HepG2 (cell line): ENCODE data around the gene TBC1D25. TPM values are rescaled to one million over a fixed set of nuclear protein-coding genes. Genes with fewer than 3 reads are reported as not detected.
A peak's percentile ranks its signal among the peaks of the same experiment; 100 is the strongest.

Experiments
- ATAC-seq: fragments of 200-7000 bp; cut with Tn5 transposase; 3 replicates; pipeline ENCODE4 v1.9.1; 2020; ENCODE audit warnings: mild to moderate bottlenecking, moderate library complexity
- BruUV-seq: library from RNA; stranded (reverse); fragments of 400-500 nt; replicated peaks from 2 replicates; lab custom pipeline; 2021; lab: Mats Ljungman, UMichigan
- CTCF ChIA-PET: fragments of 300-600 bp; formaldehyde crosslinking; extraction: SDS; loops from one replicate; lab custom pipeline; 2021; ENCODE audit warnings: low total read pairs, inconsistent platforms, low intra/inter-chr PET ratio; lab: Yijun Ruan, JAX
- POLR2A ChIA-PET: fragments of 350-600 bp; sonication (Branson Sonifier 250); formaldehyde crosslinking; loops from one replicate; lab custom pipeline; 2020; ENCODE audit warnings: antibody characterized with exemption, inconsistent platforms; lab: Yijun Ruan, JAX
- DNase-seq: peaks from one replicate; pipeline ENCODE4 v3.0.0-alpha.2; 2015; ENCODE audit warnings: low spot score
- FAIRE-seq: peaks from 3 replicates; lab custom pipeline; 2011; peaks lifted over from hg19 to GRCh38; lab: Jason Lieb, UNC
- H2AFZ ChIP-seq: one replicate; pipeline ENCODE4 v1.6.1; 2011; ENCODE audit warnings: low read length, inconsistent platforms
- H3K27ac ChIP-seq: fragments of 300-600 bp; 3 replicates; pipeline ENCODE4 v1.8.0; 2011; ENCODE audit warnings: mixed run types, mild to moderate bottlenecking, mixed read lengths, low read length, inconsistent platforms; ENCODE audit not compliant: insufficient read depth; ENCODE audit errors: extremely low read length
- H3K27me3 ChIP-seq, 2 experiments: fragments of 200-600 bp in 1 of 2; 2 replicates in 1 of 2; 3 replicates in 1 of 2; pipeline versions ENCODE4 v1.6.0 to v1.8.0; 2011; ENCODE audit warnings: low read length in 2 of 2, mild to moderate bottlenecking in 2 of 2, moderate library complexity in 2 of 2, inconsistent platforms in 1 of 2; ENCODE audit not compliant: insufficient read depth in 2 of 2, control insufficient read depth in 1 of 2
- H3K36me3 ChIP-seq, 2 experiments: fragments of 200-600 bp in 1 of 2; replicated peaks in 1 of 2; 2 replicates in 1 of 2; 3 replicates in 1 of 2; pipeline versions ENCODE4 v1.5.1 to v1.8.0; 2011; ENCODE audit warnings: low read length in 2 of 2, inconsistent platforms in 1 of 2; ENCODE audit not compliant: insufficient read depth in 2 of 2, control insufficient read depth in 1 of 2
- H3K4me1 ChIP-seq: 2 replicates; pipeline ENCODE4 v1.5.1; 2012; ENCODE audit warnings: low read length, inconsistent platforms; ENCODE audit not compliant: insufficient read depth
- H3K4me2 ChIP-seq: 2 replicates; pipeline ENCODE4 v1.6.0; 2011; ENCODE audit warnings: low read depth, low read length, inconsistent platforms
- H3K4me3 ChIP-seq, 3 experiments: fragments of 200-600 bp in 1 of 3; sonication (generic), shearing (Covaris generic) in 1 of 3; replicated peaks in 1 of 3; 2 replicates each; pipeline ENCODE4 v1.5.1; 2011 to 2016; ENCODE audit warnings: low read length in 3 of 3, inconsistent platforms in 2 of 3, low read depth in 2 of 3, mild to moderate bottlenecking in 2 of 3, control low read depth in 1 of 3, mixed read lengths in 1 of 3; ENCODE audit not compliant: insufficient read depth in 1 of 3
- H3K79me2 ChIP-seq: one replicate; pipeline ENCODE4 v1.6.1; 2011; ENCODE audit warnings: low read length, inconsistent platforms; ENCODE audit not compliant: insufficient read depth
- H3K9ac ChIP-seq: 2 replicates; pipeline ENCODE4 v1.6.0; 2011; ENCODE audit warnings: mild to moderate bottlenecking, low read depth, low read length, inconsistent platforms; ENCODE audit not compliant: insufficient read depth
- H3K9me3 ChIP-seq: 2 replicates; pipeline ENCODE4 v1.5.1; 2012; ENCODE audit warnings: mild to moderate bottlenecking, low read length
- H4K20me1 ChIP-seq: 2 replicates; pipeline ENCODE4 v1.6.0; 2011; ENCODE audit warnings: inconsistent platforms, mild to moderate bottlenecking, low read length, moderate library complexity; ENCODE audit not compliant: insufficient read depth
- CEBPB ChIP-seq: IDR thresholded peaks from 2 replicates; pipeline ENCODE4 v1.6.1; 2011; ENCODE audit warnings: low read depth, low read length, improper control_type of control experiment, borderline replicate concordance
- FOXK1 ChIP-seq: sonication (generic); formaldehyde crosslinking; IDR thresholded peaks from 2 replicates; pipeline ENCODE4 v1.4.0; 2020; ENCODE audit warnings: low read depth, missing genetic modification reagents, borderline replicate concordance
- HNF4A ChIP-seq: sonication (generic); formaldehyde crosslinking; IDR thresholded peaks from 2 replicates; pipeline ENCODE4 v1.4.0; 2020; ENCODE audit warnings: missing genetic modification reagents
- POLR2AphosphoS2 ChIP-seq: IDR thresholded peaks from 2 replicates; pipeline ENCODE4 v1.6.1; 2011; ENCODE audit warnings: low read depth, low read length, improper control_type of control experiment
- REPIN1 ChIP-seq: sonication (generic); formaldehyde crosslinking; IDR thresholded peaks from 2 replicates; pipeline ENCODE4 v1.8.0; 2022; ENCODE audit warnings: missing genetic modification reagents, low read depth, mild to moderate bottlenecking, borderline replicate concordance
- YEATS2 ChIP-seq: sonication (generic); formaldehyde crosslinking; IDR thresholded peaks from 2 replicates; pipeline ENCODE4 v1.4.0; 2020; ENCODE audit warnings: missing genetic modification reagents, borderline replicate concordance
- ZMYM2 ChIP-seq: sonication (generic); formaldehyde crosslinking; IDR thresholded peaks from 2 replicates; pipeline ENCODE4 v1.8.0; 2022; ENCODE audit warnings: mild to moderate bottlenecking, missing genetic modification reagents
- ZMYM3 ChIP-seq: sonication (generic); formaldehyde crosslinking; IDR thresholded peaks from 2 replicates; pipeline ENCODE4 v1.5.1; 2020; ENCODE audit warnings: mild to moderate bottlenecking, missing genetic modification reagents
- WGBS: methylation state at CpG from one replicate; pipeline ENCODE4 v1.1.6; 2017; ENCODE audit warnings: low lambda C conversion rate; 5-methylcytosine and 5-hydroxymethylcytosine counted together
- in situ Hi-C: cut with HindIII; loops from 2 replicates; pipeline ENCODE4 v1.10.0; 2017; ENCODE audit warnings: low pct_unique_long_range_greater_than_20kb; ENCODE audit not compliant: extremely low pct_ligation_motif_present
- intact Hi-C: fragments of 100-400 bp; cut with micrococcal nuclease; formaldehyde crosslinking; loops from one replicate; pipeline ENCODE4 v1.10.0; 2022; ENCODE audit not compliant: unreplicated experiment
- polyA plus RNA-seq, 8 experiments: library from polyadenylated mRNA; depleted of rRNA in 3 of 8; stranded (reverse) in 7 of 8; unstranded in 1 of 8; fragments of >200 nt; fragmentation: Illumina TruSeq in 4 of 8; extraction: Trizol in 4 of 8; gene quantifications; 2 replicates each; pipeline versions ENCODE4 v1.2.1 to v1.2.3, GENCODE V29; 2011 to 2016; ENCODE audit warnings: low read depth in 4 of 8, missing spikeins in 1 of 8, mixed read lengths in 1 of 8; ENCODE audit not compliant: insufficient read depth in 1 of 8
- total RNA-seq, 5 experiments: library from RNA; depleted of rRNA; stranded (reverse); fragments of >200 nt; fragmentation: Illumina TruSeq; extraction: Trizol; gene quantifications; 2 replicates each; pipeline ENCODE4 v1.2.3, GENCODE V29; 2016; ENCODE audit warnings: low read depth in 1 of 5
- TF ChIP-seq, protein P1 (sequence below): sonication (generic); formaldehyde crosslinking; IDR thresholded peaks from 2 replicates; pipeline ENCODE4 v1.4.0; 2020; ENCODE audit warnings: missing genetic modification reagents
- TF ChIP-seq, protein P2 (sequence below): sonication (generic); formaldehyde crosslinking; IDR thresholded peaks from 2 replicates; pipeline ENCODE4 v1.5.1; 2020; ENCODE audit warnings: mild to moderate bottlenecking, missing genetic modification reagents, moderate library complexity

The TBC1D25 gene
- total and polyA plus RNA-seq, 2 of the 13 experiments (the other 11 are each of a cell fraction or from before 2014, with no cell fraction given): 3.5 to 4.7 TPM

GRCh38 chrX:48514868-48515460 lies 24.6 kb upstream of the TBC1D25 start:
- H4K20me1 ChIP-seq: no peaks in the 10 kb centered on the region
- H3K79me2 ChIP-seq: no peaks in the 10 kb centered on the region
- WGBS: 69% methylated on average over 7 of the region's 9 CpGs
- ChIA-PET CTCF (no interaction called here), POLR2A (no interaction called here)
- no peaks in the 10 kb centered on the region for H3K36me3 ChIP-seq
- in situ Hi-C loops: no loop called here
- no peak for TF ChIP-seq POLR2AphosphoS2
- TF ChIP-seq HNF4A: 0 out of 2 replicates have a peak, but pooled peaks have one; percentile 3
- TF ChIP-seq ZMYM2: no peak
- no peak for TF ChIP-seq YEATS2
- TF ChIP-seq ZMYM3 (CRISPR knock-in tag): peak; percentile 67
- TF ChIP-seq REPIN1: no peak
- TF ChIP-seq, protein P1, sequence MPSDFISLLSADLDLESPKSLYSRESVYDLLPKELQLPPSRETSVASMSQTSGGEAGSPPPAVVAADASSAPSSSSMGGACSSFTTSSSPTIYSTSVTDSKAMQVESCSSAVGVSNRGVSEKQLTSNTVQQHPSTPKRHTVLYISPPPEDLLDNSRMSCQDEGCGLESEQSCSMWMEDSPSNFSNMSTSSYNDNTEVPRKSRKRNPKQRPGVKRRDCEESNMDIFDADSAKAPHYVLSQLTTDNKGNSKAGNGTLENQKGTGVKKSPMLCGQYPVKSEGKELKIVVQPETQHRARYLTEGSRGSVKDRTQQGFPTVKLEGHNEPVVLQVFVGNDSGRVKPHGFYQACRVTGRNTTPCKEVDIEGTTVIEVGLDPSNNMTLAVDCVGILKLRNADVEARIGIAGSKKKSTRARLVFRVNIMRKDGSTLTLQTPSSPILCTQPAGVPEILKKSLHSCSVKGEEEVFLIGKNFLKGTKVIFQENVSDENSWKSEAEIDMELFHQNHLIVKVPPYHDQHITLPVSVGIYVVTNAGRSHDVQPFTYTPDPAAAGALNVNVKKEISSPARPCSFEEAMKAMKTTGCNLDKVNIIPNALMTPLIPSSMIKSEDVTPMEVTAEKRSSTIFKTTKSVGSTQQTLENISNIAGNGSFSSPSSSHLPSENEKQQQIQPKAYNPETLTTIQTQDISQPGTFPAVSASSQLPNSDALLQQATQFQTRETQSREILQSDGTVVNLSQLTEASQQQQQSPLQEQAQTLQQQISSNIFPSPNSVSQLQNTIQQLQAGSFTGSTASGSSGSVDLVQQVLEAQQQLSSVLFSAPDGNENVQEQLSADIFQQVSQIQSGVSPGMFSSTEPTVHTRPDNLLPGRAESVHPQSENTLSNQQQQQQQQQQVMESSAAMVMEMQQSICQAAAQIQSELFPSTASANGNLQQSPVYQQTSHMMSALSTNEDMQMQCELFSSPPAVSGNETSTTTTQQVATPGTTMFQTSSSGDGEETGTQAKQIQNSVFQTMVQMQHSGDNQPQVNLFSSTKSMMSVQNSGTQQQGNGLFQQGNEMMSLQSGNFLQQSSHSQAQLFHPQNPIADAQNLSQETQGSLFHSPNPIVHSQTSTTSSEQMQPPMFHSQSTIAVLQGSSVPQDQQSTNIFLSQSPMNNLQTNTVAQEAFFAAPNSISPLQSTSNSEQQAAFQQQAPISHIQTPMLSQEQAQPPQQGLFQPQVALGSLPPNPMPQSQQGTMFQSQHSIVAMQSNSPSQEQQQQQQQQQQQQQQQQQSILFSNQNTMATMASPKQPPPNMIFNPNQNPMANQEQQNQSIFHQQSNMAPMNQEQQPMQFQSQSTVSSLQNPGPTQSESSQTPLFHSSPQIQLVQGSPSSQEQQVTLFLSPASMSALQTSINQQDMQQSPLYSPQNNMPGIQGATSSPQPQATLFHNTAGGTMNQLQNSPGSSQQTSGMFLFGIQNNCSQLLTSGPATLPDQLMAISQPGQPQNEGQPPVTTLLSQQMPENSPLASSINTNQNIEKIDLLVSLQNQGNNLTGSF: no peak
- TF ChIP-seq, protein P2, sequence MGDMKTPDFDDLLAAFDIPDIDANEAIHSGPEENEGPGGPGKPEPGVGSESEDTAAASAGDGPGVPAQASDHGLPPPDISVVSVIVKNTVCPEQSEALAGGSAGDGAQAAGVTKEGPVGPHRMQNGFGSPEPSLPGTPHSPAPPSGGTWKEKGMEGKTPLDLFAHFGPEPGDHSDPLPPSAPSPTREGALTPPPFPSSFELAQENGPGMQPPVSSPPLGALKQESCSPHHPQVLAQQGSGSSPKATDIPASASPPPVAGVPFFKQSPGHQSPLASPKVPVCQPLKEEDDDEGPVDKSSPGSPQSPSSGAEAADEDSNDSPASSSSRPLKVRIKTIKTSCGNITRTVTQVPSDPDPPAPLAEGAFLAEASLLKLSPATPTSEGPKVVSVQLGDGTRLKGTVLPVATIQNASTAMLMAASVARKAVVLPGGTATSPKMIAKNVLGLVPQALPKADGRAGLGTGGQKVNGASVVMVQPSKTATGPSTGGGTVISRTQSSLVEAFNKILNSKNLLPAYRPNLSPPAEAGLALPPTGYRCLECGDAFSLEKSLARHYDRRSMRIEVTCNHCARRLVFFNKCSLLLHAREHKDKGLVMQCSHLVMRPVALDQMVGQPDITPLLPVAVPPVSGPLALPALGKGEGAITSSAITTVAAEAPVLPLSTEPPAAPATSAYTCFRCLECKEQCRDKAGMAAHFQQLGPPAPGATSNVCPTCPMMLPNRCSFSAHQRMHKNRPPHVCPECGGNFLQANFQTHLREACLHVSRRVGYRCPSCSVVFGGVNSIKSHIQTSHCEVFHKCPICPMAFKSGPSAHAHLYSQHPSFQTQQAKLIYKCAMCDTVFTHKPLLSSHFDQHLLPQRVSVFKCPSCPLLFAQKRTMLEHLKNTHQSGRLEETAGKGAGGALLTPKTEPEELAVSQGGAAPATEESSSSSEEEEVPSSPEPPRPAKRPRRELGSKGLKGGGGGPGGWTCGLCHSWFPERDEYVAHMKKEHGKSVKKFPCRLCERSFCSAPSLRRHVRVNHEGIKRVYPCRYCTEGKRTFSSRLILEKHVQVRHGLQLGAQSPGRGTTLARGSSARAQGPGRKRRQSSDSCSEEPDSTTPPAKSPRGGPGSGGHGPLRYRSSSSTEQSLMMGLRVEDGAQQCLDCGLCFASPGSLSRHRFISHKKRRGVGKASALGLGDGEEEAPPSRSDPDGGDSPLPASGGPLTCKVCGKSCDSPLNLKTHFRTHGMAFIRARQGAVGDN (CRISPR knock-in tag): peak; percentile 32; the same call in 1 of the 2 replicates
- no peak for TF ChIP-seq FOXK1 (CRISPR knock-in tag)
- no peak for TF ChIP-seq CEBPB
- H3K27ac ChIP-seq: no peak overlapping the region
- no peaks in the 10 kb centered on the region for H3K9me3 ChIP-seq
- H3K4me1 ChIP-seq: no peaks in the 10 kb centered on the region
- FAIRE-seq: no peak
- intact Hi-C loops: no loop called here
- H2AFZ ChIP-seq: no peak overlapping the region
- no TSS peak for BruUV-seq
- H3K4me3 ChIP-seq: no peak overlapping the region
- no peak for DNase-seq
- peak; percentile 33; the same call in 2 of the 3 replicates for ATAC-seq
- H3K4me2 ChIP-seq: no peak overlapping the region
- H3K27me3 ChIP-seq: no peaks in the 10 kb centered on the region
- H3K9ac ChIP-seq: no peak overlapping the region
